ENCODE results near the gene TRAF3.

Gene TRAF3

GRCh38 chr14:102775855-102776760 is 1.1 kb upstream of the TRAF3 start:
- no peak for DNase-seq (ENCODE audit: low read depth in 2 of 3, low spot score in 2 of 3)

DNA sequence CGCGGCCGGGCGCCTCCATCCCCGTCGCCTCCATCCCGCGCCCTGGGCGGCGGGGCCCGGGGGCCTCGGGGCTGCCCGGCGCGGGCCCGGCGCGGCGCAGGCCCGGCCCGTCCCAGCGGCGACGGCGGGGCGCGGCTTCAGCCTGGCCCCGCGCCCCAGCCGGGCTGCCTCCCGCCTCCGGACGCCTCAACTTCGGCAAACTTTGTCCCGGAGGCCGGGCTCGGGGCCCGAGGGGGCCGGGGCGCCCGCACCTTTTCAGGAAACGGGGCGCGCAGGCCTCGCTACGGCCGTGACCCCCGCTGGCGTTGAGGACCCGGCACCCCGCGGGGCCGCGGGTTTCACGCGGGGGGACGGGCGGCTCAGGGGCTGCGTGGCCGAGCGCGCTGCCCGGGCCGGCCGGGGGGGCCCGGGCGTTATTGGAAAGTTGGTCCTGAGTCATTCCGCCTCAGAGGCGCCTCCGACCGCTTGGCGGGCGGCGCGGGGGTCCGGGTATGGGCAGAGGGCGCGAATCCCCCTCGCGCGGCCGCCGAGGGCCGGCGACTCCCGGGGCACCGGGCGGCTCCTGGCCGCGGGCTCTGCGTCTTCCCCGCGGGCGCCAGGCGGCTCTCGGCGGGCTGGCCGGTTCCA is 575 bp downstream of the TRAF3 start:
- DNase-seq (ENCODE audit: low read depth in 2 of 3, low spot score in 2 of 3), result no peak

DNA sequence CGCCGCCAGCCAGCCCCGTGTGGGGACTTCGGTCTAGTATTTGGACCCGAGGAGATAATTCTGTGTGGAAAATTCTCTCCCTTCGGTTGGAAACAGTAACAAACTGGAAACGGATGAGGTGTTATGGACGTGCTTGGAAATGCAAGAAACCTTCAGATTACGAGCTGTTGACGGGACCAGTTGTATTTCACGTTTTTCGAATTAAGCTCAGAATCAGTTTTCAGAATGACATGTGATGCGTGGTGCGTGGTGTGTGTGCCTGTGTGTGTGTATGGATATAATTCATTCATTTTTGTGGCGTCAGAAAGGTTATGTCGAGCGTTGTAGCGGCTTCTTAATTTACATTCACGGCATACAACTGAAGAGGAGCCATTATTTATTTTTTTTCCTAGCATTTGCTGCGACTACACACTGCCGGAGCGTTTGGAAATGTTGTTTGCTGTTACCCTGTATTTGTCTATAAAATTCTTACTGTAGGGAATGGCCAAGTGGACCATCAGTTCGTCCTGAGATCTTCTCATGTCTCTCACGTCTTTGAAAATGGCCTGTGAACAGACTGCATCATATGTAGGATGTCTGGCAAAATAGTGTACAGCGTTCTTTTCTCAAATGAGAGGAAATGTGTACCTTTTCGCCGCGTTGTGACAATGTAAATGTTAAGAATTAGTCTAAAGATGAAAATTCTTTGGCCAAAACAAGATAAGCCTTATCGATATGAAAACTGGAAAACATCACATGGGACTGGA is 1.3 kb downstream of the TRAF3 start:
- no peak for DNase-seq (ENCODE audit: low read depth in 2 of 3, low spot score in 2 of 3)

GRCh38 chr14:102779084-102779462 is 1.8 kb downstream of the TRAF3 start:
- no peak for DNase-seq (ENCODE audit: low read depth in 2 of 3, low spot score in 2 of 3)

DNA sequence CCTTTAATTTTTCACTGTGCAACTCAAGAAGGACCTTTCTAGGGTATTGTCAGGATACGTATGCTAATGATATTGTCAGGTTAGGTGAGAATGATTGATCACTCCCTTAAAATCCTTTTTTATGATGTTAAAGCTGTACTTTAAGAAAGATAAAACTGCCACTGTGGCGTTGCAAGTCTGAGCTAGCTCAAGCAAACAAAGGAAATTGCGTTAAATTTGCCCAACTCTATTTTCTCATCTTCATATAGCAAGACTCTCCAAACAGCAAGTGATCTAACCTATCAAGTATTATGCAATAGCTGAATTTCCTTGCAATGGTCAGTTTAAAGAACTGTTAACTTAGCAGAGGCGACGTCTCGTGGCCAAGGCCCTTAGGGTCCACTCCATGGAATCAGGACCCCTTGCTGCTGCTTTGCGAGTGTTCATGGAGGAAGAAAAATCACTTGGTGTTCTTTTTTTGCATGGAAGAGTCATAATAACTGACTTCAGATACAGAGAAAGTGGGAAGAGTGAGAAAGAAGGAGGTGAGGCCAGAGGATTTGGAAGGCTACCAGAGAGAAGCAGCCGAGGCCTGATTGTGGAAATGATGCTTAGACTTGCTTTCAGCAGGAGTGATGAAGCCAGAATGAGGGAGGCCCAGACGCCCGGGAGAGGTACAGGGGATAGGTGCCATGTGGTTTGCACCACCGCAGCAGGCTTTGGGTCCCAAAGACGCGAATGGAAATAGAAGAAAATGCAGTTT is 2.5 kb downstream of the TRAF3 start:
- DNase-seq (ENCODE audit: low read depth in 2 of 3, low spot score in 2 of 3), result no peak

DNA sequence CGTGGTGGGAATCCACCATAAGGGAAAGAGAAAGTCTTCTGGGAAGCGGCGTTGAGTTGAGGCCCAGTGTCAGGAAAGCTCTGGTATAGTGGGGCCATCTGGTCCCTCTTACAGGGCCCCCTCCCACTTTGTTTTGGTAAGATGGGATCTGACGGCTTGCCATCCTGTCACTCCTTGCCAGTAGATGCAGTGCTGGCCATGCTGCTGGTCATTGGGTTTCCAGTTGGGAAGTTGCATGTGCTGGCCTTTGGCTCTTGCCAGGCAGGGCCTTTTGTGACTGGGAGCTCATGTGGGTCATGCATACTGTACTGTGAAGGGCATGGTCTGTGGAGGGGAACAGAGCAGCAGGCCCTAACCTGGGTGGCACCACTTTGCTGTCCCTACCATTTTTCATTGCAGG is 3.8 kb downstream of the TRAF3 start:
- no peak for DNase-seq (ENCODE audit: low read depth in 2 of 3, low spot score in 2 of 3)

GRCh38 chr14:102782974-102783373 is 5.7 kb downstream of the TRAF3 start:
- no peak for DNase-seq (ENCODE audit: low read depth in 2 of 3, low spot score in 2 of 3)

DNA sequence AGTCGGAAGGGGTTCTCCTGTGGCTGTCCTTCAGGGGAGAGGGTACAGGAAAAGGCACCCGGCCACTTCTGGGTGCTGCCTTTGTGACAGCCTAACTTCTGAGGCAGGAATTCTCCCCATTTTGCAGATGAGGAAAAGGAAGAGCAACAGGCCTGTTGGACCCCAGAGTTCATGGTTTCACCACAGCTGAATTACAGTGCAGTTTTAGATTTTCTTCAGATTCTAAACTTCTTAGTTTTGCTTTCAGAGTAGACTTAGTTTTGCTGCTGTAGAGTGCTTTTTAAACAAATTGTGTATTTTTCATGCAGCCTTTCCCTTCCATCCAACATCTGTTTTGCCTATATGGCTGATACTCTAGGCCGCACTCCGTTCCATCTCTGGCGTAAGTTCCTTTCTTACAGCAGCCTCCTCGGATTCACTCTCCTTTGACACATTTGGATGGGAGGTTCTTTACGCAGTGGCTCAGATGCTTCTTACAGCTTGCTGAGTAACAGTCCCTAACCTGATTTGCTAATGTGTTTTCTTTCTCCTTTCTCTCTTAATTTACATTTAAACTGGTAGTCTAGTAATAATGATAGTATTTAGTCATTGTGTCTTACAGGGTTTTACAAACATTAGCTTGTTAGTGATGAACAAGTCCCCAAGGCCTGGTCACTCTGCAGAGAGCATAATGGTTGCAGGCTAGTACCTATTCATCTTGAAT is 7.8 kb downstream of the TRAF3 start:
- no peak for DNase-seq (ENCODE audit: low read depth in 2 of 3, low spot score in 2 of 3)

GRCh38 chr14:102785595-102785963 is 8.3 kb downstream of the TRAF3 start:
- no peak for DNase-seq (ENCODE audit: low read depth in 2 of 3, low spot score in 2 of 3)

- no peak for DNase-seq (ENCODE audit: low read depth in 2 of 3, low spot score in 2 of 3)
Measured at GRCh38 chr14:102786768-102787167, 9.5 kb downstream of the TRAF3 start.

DNA sequence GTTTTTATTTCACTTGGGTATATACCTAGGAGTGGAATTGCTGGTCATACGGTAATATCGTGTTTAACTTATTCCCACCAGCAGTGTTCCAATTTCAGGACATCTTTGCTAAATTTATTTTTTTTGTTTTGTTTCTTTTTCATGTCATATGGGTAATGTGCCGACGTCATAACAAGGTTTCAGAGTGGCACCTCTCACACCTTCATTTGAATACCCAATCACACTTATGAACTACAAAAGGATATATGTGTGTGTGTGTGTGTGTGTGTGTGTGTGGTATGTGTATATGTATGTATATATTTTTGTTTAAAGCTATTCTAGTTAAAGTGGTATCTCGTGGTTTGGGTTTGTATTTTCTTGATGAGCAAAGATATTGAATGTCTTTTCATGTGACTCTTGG is 12.1 kb downstream of the TRAF3 start:
- DNase-seq (ENCODE audit: low read depth in 2 of 3, low spot score in 2 of 3), result no peak

- no peak for DNase-seq (ENCODE audit: low read depth in 2 of 3, low spot score in 2 of 3)
Measured at GRCh38 chr14:102793531-102794328, 16.5 kb downstream of the TRAF3 start.

GRCh38 chr14:102795060-102795925 is 18.0 kb downstream of the TRAF3 start:
- DNase-seq (ENCODE audit: low read depth in 2 of 3, low spot score in 2 of 3), result no peak

- no peak for DNase-seq (ENCODE audit: low read depth in 2 of 3, low spot score in 2 of 3)
Measured at GRCh38 chr14:102796661-102797190, 19.5 kb downstream of the TRAF3 start.

- DNase-seq (ENCODE audit: low read depth in 2 of 3, low spot score in 2 of 3), result no peak
Measured at GRCh38 chr14:102798926-102799325, 21.7 kb downstream of the TRAF3 start.

GRCh38 chr14:102799684-102800562 is 22.7 kb downstream of the TRAF3 start:
- DNase-seq (ENCODE audit: low read depth in 2 of 3, low spot score in 2 of 3), result no peak

DNA sequence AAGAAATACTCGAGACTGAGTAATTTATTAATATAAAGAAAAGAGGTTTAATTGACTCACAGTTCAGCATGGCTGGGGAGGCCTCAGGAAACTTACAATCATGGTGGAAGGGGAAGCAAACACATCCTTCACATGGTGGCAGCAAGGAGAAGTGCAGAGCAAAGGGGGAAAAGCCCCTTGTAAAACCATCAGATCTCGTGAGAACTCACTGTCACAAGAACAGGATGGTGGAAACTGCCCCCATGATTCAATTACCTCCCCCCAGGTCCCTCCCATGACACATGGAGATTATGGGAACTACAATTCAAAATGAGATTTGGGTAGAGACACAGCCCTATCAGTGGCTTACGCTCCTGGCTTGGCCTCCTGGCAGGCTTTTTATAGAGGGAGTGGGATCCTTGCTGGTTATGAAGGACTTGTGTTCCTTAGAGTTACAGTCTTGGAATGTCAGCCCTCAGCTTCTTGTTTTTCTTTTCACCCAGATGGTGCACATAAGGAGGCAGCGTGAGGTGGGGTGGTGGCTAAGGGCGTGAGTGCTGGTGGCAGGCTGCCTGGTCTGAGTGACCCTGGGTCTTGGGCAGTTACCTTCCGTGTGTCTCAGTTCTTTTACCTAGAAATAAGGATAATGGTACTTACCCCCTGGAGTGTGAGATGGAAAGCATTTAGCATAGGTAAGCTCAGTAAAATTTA is 25.7 kb downstream of the TRAF3 start:
- no peak for DNase-seq (ENCODE audit: low read depth in 2 of 3, low spot score in 2 of 3)
